Measurements from ENCODE around the gene HYAL1.

Gene HYAL1

DNA sequence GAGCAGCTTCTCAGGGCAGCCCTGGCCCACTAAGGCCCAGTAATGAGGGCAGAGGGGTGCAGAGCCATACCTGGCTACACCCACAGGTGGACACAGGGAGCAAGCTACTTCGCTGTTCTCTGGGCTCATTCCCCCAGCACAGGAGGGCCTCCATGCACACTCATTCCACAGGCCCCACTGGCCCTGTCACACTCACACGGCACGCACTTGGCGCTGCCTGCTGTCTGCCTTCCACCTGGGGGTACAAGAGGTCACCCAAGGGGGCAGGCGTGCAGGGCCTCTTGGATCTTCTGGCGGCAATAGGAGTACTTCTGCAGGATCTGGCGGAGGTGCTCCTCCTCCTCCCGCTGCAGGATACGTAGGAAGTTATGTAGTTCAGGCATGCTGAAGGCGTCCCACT, 27.0 kb upstream of the HYAL1 start:
- TF ChIP-seq, protein P1, sequence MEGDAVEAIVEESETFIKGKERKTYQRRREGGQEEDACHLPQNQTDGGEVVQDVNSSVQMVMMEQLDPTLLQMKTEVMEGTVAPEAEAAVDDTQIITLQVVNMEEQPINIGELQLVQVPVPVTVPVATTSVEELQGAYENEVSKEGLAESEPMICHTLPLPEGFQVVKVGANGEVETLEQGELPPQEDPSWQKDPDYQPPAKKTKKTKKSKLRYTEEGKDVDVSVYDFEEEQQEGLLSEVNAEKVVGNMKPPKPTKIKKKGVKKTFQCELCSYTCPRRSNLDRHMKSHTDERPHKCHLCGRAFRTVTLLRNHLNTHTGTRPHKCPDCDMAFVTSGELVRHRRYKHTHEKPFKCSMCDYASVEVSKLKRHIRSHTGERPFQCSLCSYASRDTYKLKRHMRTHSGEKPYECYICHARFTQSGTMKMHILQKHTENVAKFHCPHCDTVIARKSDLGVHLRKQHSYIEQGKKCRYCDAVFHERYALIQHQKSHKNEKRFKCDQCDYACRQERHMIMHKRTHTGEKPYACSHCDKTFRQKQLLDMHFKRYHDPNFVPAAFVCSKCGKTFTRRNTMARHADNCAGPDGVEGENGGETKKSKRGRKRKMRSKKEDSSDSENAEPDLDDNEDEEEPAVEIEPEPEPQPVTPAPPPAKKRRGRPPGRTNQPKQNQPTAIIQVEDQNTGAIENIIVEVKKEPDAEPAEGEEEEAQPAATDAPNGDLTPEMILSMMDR (IDR thresholded peaks at IDR 0.05), result no peak

DNA sequence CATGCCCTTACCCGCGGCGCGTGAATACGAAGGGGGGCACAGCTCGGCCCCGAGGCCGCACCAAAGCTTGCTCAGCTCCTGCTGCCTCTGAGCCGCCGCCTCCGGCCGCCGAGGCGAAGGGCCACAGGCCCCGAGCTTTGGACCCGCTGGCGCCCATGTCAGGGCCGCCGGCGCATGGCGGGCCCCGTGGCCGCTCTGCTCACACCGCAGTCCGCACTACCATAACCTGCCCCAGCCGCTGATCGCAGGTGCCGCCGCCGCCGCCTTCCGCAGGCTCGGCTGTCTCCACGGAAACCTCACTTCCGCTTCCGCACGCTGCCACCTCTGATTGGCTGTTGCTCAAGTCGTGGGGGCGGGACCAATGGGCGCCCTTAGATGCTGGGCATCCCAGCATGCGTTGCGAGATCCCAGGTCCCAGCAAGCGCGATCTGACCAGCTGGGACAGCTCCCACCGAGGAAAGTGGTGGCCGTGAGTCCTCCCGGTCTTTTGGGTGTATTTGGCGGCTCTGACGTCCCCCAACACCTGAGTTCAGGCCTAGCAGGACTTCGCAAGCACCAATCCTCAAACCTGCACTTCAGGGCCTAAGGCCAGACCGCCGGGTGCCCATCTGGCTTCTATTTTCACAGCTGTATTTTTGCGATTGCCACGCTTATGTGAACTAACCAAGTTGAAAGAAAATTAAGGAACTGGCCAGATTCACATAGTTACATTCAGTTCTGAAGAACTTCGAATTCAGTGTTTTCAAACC, 24.7 kb upstream of the HYAL1 start, which contains the start of gene TUSC2:
TUSC2 (minus strand) TSS at position 281 of the 749 bp plus-strand sequence; CDS start at position 157, 124 bp downstream.
- TF ChIP-seq, protein P1 (IDR thresholded peaks at IDR 0.05), result no peak

DNA sequence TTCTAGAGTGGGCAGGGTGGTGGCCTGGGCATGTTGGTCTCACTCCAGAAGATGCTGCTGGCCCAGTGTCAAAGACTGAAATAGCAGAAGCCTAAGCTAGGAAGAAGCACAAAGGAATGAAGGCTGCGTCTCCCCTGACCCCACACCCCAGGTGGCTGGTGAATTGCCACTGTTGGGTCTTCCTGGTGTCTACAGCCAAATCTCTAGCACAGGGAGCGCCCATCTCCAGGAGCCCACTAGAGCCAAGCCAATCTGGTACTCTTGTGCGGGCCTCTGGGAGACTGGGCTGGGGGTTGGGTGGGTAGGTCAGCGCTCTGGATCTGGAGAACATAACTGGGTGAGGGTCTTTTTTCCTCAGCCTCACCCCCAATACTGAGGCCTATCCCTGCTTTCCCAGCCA, 23.8 kb upstream of the HYAL1 start:
- TF ChIP-seq, protein P1 (IDR thresholded peaks at IDR 0.05), result no peak

DNA sequence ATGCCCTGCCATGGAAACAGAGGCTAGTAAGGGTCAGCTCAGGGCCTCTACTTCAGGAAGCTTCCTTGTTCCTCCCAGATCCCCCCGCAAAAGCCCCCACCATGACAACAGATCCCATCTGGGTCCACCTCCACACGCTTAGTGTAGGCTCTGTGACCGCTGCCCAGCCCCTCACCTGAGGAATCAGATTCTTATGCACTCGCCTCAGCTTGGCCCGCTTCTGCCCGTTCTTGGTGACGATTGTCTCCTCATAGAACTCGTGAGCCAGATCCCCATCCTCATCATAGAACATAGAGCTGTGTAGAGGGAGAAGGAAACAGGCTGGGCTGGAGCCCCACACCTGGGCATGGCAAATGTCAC, 22.8 kb upstream of the HYAL1 start:
- TF ChIP-seq, protein P1 (IDR thresholded peaks at IDR 0.05), result no peak

DNA sequence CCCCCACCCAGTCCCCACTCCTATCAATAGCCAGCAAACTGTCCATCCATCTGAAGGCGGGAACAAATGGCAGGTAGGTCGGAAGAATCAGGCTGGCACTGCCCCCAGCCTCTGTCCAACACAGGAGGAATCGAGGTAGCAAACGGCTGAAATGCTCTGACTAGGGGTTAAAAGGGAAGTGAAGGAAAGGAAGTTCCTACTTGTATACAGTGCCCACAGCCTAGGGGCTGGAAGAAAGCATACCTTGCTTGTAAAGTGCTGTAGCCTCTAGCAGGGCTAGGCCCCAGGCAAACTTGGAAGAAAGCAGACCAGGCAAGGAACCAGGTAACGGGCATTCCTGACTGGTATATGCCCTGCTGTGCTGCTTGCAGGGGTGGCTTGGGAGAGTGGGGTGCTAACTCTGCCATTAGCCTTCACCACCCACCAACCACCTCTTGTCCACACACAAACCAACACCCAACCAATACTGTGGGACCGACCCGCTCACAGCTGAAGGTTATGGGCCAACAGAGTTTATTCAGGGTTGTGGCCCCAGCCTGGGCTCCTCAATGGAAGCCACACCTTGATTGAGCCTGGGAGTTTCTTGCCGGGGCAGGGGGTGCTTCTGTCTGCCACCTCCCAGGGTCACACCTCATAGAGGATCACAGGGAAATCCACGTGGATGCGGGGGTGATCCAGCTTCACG, 22.3 kb upstream of the HYAL1 start:
- TF ChIP-seq, protein P1 (IDR thresholded peaks at IDR 0.05), result no peak

DNA sequence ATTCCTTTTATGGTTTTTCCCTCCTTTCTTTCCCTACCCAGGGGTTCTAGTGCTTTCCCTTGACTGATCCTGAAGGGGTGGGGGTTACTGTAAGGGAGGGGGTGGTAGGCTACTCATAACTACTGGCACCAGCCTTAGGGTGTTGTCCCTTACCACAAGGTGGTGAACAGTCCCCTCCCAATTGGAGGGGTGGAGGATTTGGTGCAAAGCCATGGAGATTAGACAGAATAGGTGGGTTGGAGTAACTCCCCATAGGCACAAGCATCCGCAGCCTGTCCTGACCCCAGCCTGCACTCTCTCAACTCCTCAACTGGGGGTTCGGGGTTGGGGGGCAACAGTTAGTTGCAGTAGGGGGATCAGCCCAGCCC, 21.7 kb upstream of the HYAL1 start:
- TF ChIP-seq, protein P1 (IDR thresholded peaks at IDR 0.05), result no peak

DNA sequence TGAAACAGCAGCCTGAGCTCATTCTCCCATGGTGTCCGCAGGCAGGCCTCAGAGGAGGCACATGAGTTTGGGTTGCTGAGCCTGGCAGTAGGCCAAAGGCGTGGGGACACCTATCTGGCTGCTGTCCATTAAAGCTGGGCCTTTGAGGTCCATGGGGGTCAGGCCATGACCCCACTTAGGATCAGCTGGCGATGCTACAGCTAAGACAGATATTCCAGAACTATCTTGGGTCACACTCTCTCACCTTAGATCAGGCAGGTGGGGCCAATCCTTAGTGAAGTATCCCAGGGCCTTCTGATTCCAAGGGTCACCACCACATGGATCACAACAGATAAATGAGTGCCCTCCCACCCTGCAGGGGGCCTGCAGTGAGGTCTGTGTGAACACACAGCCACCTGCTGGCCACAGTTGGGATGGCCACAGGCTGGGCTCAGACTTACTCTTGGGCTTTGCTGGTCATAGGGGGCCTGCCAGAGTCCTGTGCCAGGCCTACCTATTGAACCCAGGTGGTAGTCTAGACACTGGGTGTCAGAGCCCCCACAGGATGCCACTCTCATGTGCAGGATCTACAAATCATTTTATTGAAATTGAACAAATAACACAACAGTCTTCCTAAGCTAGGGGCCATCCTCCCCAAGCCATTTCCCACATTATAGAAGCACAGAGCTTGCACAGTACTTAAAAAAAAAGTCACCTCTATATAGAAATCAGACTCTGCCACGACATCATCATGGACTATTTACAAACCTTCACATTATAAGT, 21.2 kb upstream of the HYAL1 start:
- TF ChIP-seq, protein P1 (IDR thresholded peaks at IDR 0.05), result peak; percentile 91

All from LNCAP (cell line).